ENCODE data around the gene RBM19. TPM values are rescaled to one million over a fixed set of nuclear protein-coding genes. Genes with fewer than 3 reads are reported as not detected.
"Not testable (repeated sequence)": the region's sequence is repeated elsewhere in the genome, so short reads cannot be mapped to it uniquely, and the experiment has no call there.

The RBM19 gene
- total RNA-seq, 1 donor from 2014 or later: 16.8 TPM

DNA sequence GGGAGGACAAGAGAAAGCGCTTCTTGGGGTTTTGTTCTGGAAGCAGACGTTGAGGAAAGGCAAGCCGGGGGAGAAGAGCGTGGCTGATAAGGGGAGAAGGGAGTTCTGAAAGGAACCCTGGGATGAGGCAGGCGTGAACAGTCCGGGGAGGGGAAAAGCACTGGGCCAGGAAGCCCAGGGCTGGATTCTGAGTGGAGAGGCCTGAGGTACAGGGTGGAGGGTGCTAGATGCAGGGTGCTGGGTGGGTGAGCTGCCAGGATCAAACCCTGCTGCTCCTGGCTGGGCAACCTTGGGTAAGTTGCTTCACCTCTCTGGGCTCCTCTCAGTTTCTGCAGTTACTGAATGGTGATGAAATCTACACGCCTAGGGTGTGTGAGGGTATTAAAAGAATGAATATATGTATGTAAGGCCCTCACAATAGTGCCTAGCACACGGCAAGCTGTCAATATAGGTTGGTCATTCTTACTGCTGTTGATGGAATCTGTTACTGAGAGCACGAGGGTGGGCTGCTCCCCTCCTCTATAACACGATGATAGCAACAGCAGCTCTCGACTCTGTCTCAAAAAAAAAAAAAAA, 138.5 kb downstream of the RBM19 start:
- no peak for DNase-seq

DNA sequence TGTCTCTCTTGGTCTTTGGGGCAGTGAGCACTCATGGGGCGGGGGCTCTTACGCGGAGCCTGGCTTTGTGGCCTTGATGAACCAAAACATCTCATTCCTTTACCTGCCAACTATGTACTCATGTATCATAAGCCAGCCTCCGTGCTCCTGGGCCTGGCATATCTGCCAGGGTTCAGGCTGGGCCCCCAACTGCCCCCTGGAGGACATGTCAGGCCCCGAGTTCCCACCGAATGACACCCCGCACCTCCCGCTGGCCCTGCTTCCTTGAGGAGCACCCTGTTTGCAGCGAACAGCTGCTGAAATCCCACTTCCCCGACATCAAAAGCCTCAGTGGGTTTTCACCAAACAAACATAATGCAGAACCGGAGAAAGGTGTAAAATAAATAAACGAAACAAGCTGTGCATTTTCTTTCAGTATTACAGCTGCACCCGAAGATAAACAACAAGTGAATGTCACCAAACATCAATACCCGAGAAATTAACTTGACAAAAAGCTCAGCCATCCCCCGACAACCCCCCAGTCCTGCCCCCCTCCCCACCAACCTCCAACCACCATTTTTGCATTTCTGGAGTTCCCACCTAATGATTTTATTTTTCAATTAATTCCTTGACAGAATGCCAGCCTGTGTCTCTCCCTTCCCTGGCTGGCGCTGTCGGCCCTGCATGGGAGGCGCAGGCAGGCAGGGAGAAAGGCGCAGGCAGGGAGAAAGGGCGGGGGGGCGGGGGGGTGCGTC, 139.2 kb downstream of the RBM19 start:
- DNase-seq: no peak

DNA sequence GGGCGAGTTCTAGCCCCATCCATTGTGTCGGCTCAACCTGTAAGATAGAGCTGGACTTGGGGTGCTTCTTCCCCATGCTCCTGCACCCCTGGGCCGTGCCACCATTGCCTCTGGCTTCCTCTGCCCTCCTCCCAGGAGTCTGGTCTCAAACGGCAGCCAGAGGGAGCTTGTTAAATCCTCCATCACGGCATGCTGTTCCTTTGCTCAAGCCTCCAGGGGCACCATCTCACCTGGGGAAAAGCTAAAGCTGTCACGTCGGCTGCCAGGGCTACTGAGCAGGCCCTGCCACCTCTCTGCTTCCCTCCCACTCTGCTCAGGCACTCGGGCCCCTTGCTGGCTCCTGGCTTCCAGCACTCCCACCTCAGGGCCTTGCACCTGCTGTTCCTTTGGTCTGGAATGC, 140.4 kb downstream of the RBM19 start:
- DNase-seq: no peak

DNA sequence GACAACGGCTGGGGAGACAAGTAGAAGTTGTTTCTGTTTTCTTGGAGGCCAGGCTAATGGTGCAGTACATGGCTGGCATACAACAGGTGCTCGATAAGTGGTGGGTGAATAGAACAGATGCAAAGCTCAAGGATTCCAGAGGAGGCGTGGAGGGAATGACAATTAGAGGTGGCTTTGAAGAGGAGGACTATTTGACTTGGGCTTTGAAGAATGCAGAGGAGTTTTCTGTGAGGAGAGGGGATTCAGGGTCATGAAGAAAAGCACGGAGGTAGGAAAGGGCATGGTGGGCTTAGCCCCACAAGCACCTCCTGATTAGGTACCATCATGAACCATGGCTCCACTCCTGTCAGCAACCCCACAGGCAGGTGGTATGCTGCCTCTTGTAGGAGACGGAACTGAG, 142.3 kb downstream of the RBM19 start:
- no peak for DNase-seq

DNA sequence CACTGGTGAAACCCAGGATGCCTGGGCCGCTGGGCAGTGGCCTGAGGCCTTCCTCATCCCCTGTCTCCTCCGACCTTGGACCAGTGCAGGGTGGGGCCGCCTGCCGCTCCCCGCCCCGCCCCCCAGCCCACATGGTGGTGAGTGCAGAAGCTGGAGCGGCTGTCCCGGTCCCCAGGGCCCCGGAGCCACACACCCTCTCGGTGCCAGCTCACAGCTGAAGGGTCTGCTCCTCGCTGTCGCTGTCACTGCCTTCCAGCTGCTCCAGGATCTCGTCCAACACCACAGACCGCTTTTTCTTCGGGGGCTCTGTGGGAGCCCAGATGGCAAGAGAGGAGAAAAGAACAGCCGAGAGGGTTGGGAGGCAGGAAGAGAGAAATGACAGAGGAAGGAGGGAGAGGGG, 143.1 kb downstream of the RBM19 start:
- DNase-seq: no peak

DNA sequence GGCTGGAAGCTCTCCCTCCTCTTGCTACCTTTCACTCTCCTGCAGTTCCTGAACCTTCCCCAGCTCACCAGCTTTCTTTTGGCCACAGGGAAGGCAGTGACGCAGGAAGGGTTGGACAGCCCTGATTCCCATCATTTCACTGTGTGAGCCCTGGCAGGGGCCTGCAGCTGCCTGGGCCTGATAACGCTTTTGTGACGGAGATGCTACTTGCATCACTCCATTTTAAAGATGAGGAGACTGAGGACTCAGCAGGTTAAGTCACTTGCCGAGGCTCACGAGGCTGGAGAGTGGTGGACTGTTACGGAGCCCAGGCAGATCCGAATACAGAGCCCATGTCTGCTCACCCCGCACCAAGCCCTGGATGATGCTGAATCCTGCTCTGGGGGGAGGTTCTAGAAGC, 145.3 kb downstream of the RBM19 start:
- no peak for DNase-seq

DNA sequence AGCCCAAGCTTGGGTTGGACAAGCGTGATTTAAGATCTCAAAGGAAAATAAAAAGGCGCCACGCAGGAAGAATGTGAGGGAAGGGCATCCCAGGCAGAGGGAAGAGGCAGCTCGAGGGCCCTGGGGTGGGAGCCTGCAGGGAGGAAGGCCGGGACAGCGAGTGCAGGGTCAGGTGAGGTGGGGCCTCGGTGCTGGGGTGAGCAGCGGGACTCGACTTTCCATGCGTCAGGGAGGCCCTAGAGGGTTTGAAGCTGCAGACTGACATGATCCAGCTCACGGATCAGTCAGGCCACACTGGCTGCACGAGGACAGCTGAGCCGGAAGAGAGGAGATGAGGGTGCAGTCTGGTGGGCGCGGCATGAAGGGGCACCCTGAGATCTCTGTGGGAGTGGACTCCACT, 145.8 kb downstream of the RBM19 start:
- no peak for DNase-seq

DNA sequence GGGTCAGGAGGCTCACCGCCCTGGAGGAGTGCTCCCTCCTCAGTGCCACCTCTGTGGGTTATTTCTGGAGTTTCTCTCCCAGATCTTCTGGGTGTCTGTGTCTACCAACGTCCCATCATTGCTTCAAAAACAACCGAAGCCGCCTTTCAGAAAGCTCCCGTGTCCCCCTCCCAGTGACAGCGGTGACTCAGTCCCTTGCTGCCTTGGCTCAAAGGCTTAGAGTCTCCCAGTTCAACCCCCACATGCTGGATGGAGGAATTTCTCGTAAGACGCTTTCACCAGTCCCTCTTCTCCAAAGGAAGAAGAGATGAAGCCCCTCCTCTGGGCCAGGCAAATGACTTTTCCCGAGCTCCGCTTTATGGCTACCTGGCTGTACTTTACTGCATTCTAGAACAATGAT, 146.6 kb downstream of the RBM19 start:
- DNase-seq: no peak

DNA sequence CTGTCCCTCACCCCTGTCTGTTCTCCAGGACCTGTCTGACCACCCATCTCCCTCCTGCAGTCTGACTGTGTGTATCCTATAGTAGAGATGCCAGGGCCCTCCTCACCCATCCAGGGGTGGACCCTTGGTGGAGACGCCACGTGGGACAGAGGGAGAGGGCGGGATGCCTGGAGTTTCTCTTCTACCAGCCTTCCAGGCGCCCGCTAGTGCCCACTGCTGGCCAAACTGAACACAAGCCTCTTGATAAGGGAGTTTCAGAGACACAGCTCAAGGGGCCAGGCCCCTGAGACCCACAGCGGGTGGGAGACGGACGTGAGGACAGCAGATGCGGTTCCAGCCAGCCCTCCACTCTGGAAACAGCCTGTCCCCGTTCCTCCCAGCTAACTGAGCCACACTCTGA, 147.3 kb downstream of the RBM19 start:
- DNase-seq: no peak

DNA sequence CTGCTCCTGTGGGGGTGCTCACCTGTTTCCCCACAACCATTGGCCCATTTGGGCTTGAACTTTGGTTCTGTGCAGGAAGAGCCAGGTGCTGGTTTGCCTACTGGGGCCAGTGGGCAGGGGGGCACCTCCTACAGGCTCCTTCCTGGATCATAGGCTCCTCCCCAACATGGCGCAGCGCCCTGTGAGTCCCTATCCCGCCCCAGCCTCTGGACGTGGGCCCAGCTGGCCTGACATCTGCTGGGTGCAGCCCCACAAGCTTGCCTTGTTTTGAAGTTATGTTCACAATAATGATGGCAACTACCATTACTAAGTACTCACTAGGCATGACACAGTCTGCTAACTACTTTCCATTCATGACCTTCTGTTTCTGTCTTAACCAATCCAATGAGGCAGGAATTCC, 147.8 kb downstream of the RBM19 start:
- DNase-seq: no peak

DNA sequence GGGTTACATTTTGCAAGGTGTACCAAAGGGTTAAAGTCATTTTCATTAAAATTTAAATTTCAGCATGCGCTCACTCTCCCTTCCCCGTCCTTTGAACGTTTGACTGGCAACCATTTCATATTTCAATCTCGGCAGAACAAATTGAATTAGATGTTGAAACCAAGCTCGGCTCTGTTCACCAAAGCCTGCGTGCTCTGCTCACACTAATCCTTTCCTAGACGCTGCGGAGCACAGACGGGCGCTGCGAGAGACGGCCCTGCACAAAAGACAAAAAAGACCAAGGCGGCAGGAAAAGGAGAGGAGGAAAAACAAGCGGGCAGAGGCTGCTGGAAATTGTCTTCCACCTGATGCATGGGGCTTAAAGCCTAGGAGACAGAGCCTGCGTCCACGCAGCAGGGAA, 149.3 kb downstream of the RBM19 start:
- no peak for DNase-seq

DNA sequence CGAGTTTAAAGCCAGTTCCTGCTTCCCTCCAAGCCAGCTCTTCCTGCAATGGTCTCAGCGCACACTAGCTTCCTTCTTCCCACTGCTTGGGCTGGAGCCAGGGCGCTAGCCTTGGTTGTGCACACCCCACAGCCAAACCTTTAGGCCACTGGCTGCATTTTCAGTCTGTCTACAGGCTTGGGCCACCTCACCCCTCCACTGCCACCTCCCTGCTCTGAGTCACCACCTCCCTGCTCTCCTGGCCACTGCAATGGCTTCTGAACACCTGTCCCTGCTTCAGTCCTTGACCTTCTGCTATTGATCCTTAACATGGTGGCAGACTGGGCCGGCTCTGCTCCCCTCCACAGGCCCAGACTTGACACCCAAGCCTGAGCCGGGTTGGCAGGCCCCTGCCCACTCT, 151.1 kb downstream of the RBM19 start:
- DNase-seq: no peak

DNA sequence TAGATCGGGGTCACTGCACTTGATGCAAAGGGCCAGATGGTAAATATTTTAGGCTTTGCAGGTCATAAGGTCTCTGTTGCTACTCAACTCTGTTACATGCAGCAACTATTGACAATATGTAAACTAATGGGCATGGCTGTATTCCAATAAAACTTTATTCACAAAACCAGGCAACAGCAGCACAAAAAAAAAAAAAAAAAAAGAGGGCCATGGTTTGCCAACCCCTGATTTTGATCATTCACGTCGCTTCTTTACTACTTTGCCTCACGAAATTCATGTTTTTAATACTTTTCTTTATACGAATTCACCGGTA, 152.9 kb downstream of the RBM19 start:
- DNase-seq: no peak

DNA sequence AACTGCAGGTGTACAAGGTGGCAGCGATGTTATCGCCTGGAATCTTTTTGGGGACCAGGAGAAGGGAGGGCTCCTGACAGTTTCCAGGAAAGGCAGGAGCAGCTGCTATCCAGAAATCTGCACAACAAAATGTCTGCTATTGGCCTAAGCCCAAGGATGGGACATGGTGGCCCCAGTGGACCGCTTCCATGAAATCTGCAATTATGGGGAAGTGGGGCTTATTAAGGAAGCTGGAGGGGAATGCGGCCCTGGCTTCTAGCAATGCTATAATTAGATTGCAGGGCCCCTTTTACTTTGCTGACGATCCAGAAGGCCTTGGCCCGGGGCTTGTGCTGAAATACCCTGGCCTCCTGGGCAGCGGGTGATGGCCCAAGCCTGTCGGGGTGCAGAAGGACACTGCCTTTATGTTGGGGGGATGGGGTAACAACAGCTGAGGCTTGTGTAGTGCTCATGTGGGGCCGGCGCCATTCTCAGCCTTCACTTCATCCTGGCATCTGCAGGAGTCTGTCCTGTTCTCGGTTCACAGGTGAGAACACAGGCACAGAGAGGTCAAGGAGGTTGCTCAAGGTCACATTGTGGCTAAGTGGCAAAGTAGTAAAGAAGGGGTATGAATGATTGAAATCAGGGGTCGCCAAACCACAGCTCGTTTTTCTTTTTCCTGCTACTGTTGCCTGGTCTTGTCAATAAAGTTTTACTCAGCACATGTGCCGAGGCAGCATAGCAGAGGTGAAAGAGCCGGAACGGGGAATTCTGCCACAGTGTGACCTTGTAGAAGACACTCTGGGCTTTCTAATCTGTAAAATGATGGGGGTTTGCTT, 153.5 kb downstream of the RBM19 start:
- DNase-seq: no peak

DNA sequence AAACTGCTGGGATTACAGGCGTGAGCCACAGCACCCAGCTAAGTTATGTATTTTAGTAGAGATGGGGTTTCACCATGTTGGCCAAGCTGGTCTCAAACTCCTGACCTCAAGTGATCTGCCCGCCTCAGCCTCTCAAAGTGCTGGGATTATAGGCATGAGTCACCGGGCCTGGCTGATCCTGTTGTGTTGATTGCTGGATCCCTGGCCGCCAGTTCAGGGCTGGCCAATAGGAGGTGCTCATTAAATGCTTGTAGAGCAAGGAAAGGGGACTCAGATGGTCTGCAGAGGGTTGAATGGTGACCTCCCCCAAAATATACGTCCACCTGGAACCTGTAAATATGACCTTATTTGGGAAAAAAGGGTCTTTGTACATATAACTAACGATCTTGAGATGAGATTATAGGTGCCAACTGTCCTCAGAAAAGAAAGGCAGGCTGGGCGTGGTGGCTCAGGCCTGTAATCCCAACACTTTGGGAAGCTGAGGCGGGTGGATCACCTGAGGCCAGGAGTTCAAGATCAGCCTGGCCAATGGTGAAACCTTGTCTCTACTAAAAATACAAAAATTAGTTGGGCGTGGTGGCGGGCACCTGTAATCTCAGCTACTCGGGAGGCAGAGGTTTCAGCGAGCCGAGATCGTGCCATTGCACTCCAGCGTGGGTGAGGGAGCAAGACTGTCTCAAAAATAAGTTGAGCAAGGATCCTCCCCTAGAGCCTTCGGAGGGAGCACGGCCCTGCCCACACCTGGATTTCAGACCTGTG, 156.5 kb downstream of the RBM19 start:
- not testable (repeated sequence) for DNase-seq

DNA sequence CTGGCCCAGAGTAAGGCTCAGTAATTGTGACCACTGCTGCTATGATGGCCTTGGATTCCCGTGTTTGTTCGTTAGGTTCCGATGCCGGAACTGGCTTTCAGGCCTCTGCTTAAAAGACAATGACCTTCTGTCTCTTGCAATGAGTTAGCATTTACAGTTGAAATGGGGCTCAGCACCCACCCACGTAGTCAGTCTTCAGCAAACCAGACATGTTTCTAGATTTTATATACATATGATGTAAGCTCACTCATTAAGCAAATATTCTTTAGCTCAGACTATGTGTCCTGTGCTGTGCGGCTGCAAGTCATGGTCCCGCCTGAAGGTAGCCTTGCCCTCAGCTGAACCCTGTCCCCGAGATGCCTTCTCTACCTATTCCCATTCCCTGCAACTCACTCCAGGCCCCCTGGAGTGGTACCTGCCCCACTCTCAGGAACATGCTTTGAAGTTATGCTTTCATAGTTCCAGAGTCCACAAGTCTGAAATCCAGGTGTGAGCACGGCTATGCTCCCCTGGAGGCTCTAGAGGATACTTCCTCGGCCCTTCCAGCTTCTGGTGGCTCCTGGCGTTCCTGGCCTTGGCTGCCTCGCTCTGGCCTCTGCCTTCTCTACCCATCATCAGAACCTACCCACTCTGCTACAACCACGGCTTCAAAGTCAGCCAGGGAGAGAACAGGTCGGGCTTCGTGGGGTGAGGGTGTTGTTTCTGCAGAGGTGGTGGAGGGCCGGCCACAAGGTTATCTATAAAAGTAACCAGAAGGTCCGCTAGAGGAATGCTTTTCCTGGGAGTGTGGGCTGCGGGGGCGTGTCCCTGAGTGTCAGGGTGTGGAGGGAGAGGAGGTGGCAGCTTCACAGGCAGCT, 157.8 kb downstream of the RBM19 start:
- no peak for DNase-seq

DNA sequence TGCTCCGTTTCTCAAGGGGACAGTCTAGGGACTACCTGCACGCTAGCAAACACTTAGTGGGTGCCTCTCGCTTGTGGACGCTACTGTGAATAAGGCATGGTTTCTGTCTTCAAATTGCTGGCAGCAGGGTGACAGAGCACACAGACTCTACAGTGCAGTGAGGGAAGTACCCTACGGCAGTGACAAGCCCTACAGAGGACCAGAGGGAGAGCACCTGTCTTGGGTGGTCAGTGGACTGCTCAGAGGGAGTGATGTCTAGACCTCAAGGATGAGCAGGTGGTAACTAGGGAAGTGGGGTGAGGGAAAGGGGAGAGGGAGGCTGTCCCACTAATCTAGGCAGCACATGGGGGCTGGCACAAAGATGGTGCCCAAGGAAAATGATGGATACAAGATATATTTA, 160.5 kb downstream of the RBM19 start:
- DNase-seq: no peak

DNA sequence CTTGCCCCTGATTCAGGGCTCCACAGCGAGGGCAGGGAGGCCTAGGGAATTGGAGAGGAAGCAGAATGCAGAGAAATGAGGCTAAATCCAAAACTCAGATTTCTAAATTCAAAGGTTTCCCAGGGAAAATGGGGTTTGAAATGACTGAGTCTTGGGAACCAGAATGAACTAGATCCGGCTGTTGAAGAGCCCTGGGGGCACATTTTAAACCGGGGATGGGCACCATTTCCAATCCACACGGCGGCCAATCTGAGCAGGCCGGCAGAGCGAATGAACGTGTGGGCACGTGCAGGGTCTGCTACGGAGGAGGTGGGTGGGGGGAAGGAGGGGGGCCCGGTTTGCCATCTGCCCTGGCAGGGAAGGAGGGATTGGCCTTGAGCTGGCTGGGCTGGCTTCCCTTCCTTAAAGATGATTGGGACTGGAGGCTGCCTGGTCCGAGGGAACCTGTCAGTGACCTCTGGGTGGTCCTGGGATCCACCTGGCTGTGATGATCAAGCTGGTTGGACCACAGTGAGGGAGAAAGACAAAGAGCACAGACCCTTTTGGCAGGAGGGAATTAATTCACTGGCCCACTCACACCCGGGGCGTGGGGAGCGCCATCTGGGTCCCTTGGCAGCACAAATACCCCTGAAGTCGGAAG, 161.0 kb downstream of the RBM19 start:
- DNase-seq: no peak

DNA sequence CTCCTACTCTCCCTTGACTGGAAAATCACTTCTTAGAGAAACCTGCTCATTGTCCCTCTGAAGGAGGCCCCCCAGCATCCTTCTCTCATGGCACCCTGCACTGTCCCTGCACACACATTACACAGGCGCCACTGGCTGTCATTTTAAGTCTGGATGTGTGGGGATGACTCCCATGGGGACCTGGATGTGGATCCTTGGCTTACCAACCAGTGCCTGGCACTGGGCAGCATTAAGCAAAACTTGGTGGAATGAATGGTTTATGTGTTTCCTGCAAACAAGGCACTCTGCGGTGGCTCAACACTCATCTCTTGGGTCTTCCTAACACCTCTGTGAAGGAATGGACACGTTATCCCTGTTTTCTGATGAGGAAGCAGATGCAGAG, 162.4 kb downstream of the RBM19 start:
- no peak for DNase-seq

DNA sequence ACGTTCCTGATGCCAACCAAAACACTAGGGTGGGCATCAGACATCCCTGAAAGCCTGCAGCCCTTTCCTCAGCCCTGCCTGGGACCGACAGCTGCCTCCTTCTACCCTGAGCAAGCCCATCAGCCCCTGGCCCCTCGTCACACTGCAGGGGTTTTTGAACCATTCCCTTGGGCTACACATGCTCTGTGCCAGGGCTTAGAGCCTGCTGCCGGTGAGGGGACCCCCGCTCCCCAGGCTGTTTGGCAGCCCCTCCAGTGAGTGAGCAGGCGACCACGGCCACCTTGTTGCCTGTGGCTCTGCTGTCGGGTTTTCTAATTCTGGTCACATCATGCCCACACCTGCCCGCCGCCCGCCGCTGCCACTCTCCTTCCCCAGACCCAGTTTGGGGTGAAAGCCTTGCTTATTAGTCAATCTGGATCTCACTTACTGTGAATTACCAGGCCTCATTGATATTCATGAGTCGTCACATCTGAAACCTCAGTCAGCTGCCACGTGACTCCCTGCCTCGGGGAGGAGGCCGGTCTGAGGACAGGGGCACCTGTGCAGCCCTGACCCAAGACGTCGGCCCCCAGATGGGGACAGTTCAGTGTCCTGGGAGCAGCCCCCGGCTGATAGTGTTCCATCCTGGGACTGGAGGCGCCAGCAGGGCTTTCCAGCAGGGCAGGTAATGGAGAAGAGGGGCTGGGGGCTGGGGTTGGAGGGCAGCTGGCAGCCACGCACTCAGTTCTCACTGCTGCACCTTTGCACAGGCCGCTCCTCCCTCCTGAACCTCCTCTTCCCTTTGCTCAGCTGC, 163.0 kb downstream of the RBM19 start:
- no peak for DNase-seq
